Measurements from ENCODE around the gene FHAD1.

The FHAD1 gene

GRCh38 chr1:15328351-15329103 lies 81.5 kb downstream of the FHAD1 start:
- Histone ChIP-seq H3K4me2 (ENCODE audit: low read length) (peak overlapping the region; percentile 72), H3K9ac (ENCODE audit: low read depth, low read length) (no peak overlapping the region), H3K36me3 (ENCODE audit: insufficient read depth, low read length) (no peaks in the 10 kb centered on the region), H3K27me3 (ENCODE audit: control insufficient read depth, insufficient read depth, low read length) (peaks cover 14% of the 10 kb centered on the region), H3K9me3 (replicated peaks; ENCODE audit: low read length) (no peaks in the 10 kb centered on the region), H3K4me3 (ENCODE audit: low read length) (peak overlapping the region; percentile 28), H3K4me1 (ENCODE audit: control insufficient read depth, insufficient read depth, low read length) (peaks cover 18% of the 10 kb centered on the region)

- Histone ChIP-seq H3K27me3 (ENCODE audit: control insufficient read depth, insufficient read depth, low read length) (peaks cover 14% of the 10 kb centered on the region), H3K4me1 (ENCODE audit: control insufficient read depth, insufficient read depth, low read length) (peaks cover 18% of the 10 kb centered on the region), H3K9me3 (replicated peaks; ENCODE audit: low read length) (no peaks in the 10 kb centered on the region), H3K9ac (ENCODE audit: low read depth, low read length) (no peak overlapping the region), H3K36me3 (ENCODE audit: insufficient read depth, low read length) (no peaks in the 10 kb centered on the region), H3K4me3 (ENCODE audit: low read length) (peak overlapping the region; percentile 28), H3K4me2 (ENCODE audit: low read length) (peak overlapping the region; percentile 72)
These were observed 82.2 kb downstream of the FHAD1 start for GRCh38 chr1:15329104-15329820.

GRCh38 chr1:15330028-15330427 lies 83.0 kb downstream of the FHAD1 start:
- no peaks in the 10 kb centered on the region for H3K9me3 ChIP-seq (replicated peaks; ENCODE audit: low read length)
- no peak overlapping the region for H3K4me2 ChIP-seq (ENCODE audit: low read length)
- no peak overlapping the region for H3K9ac ChIP-seq (ENCODE audit: low read depth, low read length)
- no peak overlapping the region for H3K4me3 ChIP-seq (ENCODE audit: low read length)
- peaks cover 14% of the 10 kb centered on the region for H3K27me3 ChIP-seq (ENCODE audit: control insufficient read depth, insufficient read depth, low read length)
- no peaks in the 10 kb centered on the region for H3K36me3 ChIP-seq (ENCODE audit: insufficient read depth, low read length)
- H3K4me1 ChIP-seq (ENCODE audit: control insufficient read depth, insufficient read depth, low read length): peaks cover 18% of the 10 kb centered on the region

- H3K36me3 ChIP-seq (ENCODE audit: insufficient read depth, low read length): no peaks in the 10 kb centered on the region
- H3K9ac ChIP-seq (ENCODE audit: low read depth, low read length): no peak overlapping the region
- H3K27me3 ChIP-seq (ENCODE audit: control insufficient read depth, insufficient read depth, low read length): peaks cover 13% of the 10 kb centered on the region
- H3K4me2 ChIP-seq (ENCODE audit: low read length): no peak overlapping the region
- peaks cover 18% of the 10 kb centered on the region for H3K4me1 ChIP-seq (ENCODE audit: control insufficient read depth, insufficient read depth, low read length)
- no peak overlapping the region for H3K4me3 ChIP-seq (ENCODE audit: low read length)
- no peaks in the 10 kb centered on the region for H3K9me3 ChIP-seq (replicated peaks; ENCODE audit: low read length)
These were observed 84.2 kb downstream of the FHAD1 start for GRCh38 chr1:15331180-15331579.

- H3K4me1 ChIP-seq (ENCODE audit: control insufficient read depth, insufficient read depth, low read length): peaks cover 20% of the 10 kb centered on the region
- no peak overlapping the region for H3K4me3 ChIP-seq (ENCODE audit: low read length)
- H3K36me3 ChIP-seq (ENCODE audit: insufficient read depth, low read length): no peaks in the 10 kb centered on the region
- no peak overlapping the region for H3K4me2 ChIP-seq (ENCODE audit: low read length)
- H3K27me3 ChIP-seq (ENCODE audit: control insufficient read depth, insufficient read depth, low read length): peaks cover 7% of the 10 kb centered on the region
- no peak overlapping the region for H3K9ac ChIP-seq (ENCODE audit: low read depth, low read length)
- no peaks in the 10 kb centered on the region for H3K9me3 ChIP-seq (replicated peaks; ENCODE audit: low read length)
These were observed 84.7 kb downstream of the FHAD1 start for GRCh38 chr1:15331734-15332133.

GRCh38 chr1:15332525-15332924 lies 85.5 kb downstream of the FHAD1 start:
- Histone ChIP-seq H3K36me3 (ENCODE audit: insufficient read depth, low read length) (no peaks in the 10 kb centered on the region), H3K9me3 (replicated peaks; ENCODE audit: low read length) (no peaks in the 10 kb centered on the region), H3K27me3 (ENCODE audit: control insufficient read depth, insufficient read depth, low read length) (no peaks in the 10 kb centered on the region), H3K4me3 (ENCODE audit: low read length) (no peak overlapping the region), H3K4me1 (ENCODE audit: control insufficient read depth, insufficient read depth, low read length) (peaks cover 25% of the 10 kb centered on the region), H3K9ac (ENCODE audit: low read depth, low read length) (no peak overlapping the region), H3K4me2 (ENCODE audit: low read length) (no peak overlapping the region)

GRCh38 chr1:15332952-15333715 lies 86.1 kb downstream of the FHAD1 start:
- Histone ChIP-seq H3K4me2 (ENCODE audit: low read length) (no peak overlapping the region), H3K9me3 (replicated peaks; ENCODE audit: low read length) (no peaks in the 10 kb centered on the region)

GRCh38 chr1:15334995-15335394 lies 88.0 kb downstream of the FHAD1 start:
- Histone ChIP-seq H3K4me3 (ENCODE audit: low read length) (no peak overlapping the region), H3K4me1 (ENCODE audit: control insufficient read depth, insufficient read depth, low read length) (peaks cover 23% of the 10 kb centered on the region), H3K9ac (ENCODE audit: low read depth, low read length) (no peak overlapping the region), H3K36me3 (ENCODE audit: insufficient read depth, low read length) (no peaks in the 10 kb centered on the region), H3K9me3 (replicated peaks; ENCODE audit: low read length) (no peaks in the 10 kb centered on the region), H3K4me2 (ENCODE audit: low read length) (no peak overlapping the region), H3K27me3 (ENCODE audit: control insufficient read depth, insufficient read depth, low read length) (no peaks in the 10 kb centered on the region)

More at GRCh38 chr1:15332952-15333715, 86.1 kb downstream of the FHAD1 start:
- Histone ChIP-seq H3K9ac (ENCODE audit: low read depth, low read length) (no peak overlapping the region), H3K4me3 (ENCODE audit: low read length) (no peak overlapping the region), H3K4me1 (ENCODE audit: control insufficient read depth, insufficient read depth, low read length) (peaks cover 30% of the 10 kb centered on the region), H3K36me3 (ENCODE audit: insufficient read depth, low read length) (no peaks in the 10 kb centered on the region), H3K27me3 (ENCODE audit: control insufficient read depth, insufficient read depth, low read length) (no peaks in the 10 kb centered on the region)

- Histone ChIP-seq H3K36me3 (ENCODE audit: insufficient read depth, low read length) (no peaks in the 10 kb centered on the region), H3K4me2 (ENCODE audit: low read length) (peak overlapping the region; percentile 61), H3K4me1 (ENCODE audit: control insufficient read depth, insufficient read depth, low read length) (peaks cover 28% of the 10 kb centered on the region), H3K9ac (ENCODE audit: low read depth, low read length) (peak overlapping the region; percentile 59), H3K9me3 (replicated peaks; ENCODE audit: low read length) (no peaks in the 10 kb centered on the region), H3K4me3 (ENCODE audit: low read length) (peak overlapping the region; percentile 34), H3K27me3 (ENCODE audit: control insufficient read depth, insufficient read depth, low read length) (no peaks in the 10 kb centered on the region)
These were observed 89.8 kb downstream of the FHAD1 start for GRCh38 chr1:15336866-15337265.

- Histone ChIP-seq H3K36me3 (ENCODE audit: insufficient read depth, low read length) (no peaks in the 10 kb centered on the region), H3K4me2 (ENCODE audit: low read length) (peak overlapping the region; percentile 61), H3K4me1 (ENCODE audit: control insufficient read depth, insufficient read depth, low read length) (peaks cover 35% of the 10 kb centered on the region), H3K4me3 (ENCODE audit: low read length) (peak overlapping the region; percentile 34), H3K9me3 (replicated peaks; ENCODE audit: low read length) (no peaks in the 10 kb centered on the region), H3K27me3 (ENCODE audit: control insufficient read depth, insufficient read depth, low read length) (no peaks in the 10 kb centered on the region), H3K9ac (ENCODE audit: low read depth, low read length) (peak overlapping the region; percentile 59)
These were observed 90.8 kb downstream of the FHAD1 start for GRCh38 chr1:15337656-15338402.

- Histone ChIP-seq H3K27me3 (ENCODE audit: control insufficient read depth, insufficient read depth, low read length) (no peaks in the 10 kb centered on the region), H3K4me2 (ENCODE audit: low read length) (no peak overlapping the region), H3K9me3 (replicated peaks; ENCODE audit: low read length) (no peaks in the 10 kb centered on the region), H3K9ac (ENCODE audit: low read depth, low read length) (no peak overlapping the region), H3K4me1 (ENCODE audit: control insufficient read depth, insufficient read depth, low read length) (peaks cover 45% of the 10 kb centered on the region), H3K4me3 (ENCODE audit: low read length) (no peak overlapping the region), H3K36me3 (ENCODE audit: insufficient read depth, low read length) (no peaks in the 10 kb centered on the region)
These were observed 92.5 kb downstream of the FHAD1 start for GRCh38 chr1:15339570-15339969.

All from skeletal muscle satellite cell (primary cell).